Measurements from ENCODE around the gene LTB. TPM values are rescaled to one million over a fixed set of nuclear protein-coding genes. Genes with fewer than 3 reads are reported as not detected.
A peak's percentile ranks its signal among the peaks of the same experiment; 100 is the strongest.

The LTB gene
- total and polyA plus RNA-seq, 9 of the 15 experiments (the other 6 are each of a cell fraction or from before 2014, with no cell fraction given): 0.07 to 0.51 TPM; not detected in 7

GRCh38 chr6:31546958-31547726 is 35.1 kb downstream of the LTB start, which contains the start of gene NFKBIL1 (continued):
- no peak; a peak in 1 of 4 replicates for TF ChIP-seq ZNF318 (IDR thresholded peaks at IDR 0.05; ENCODE audit: borderline replicate concordance in 1 of 2, low read depth in 1 of 2)
- TF ChIP-seq THRB (CRISPR knock-in tag; conservative IDR thresholded peaks at IDR 0.05): no peak; the same call in 1 of the 2 replicates
- no peak for TF ChIP-seq MED1 (CRISPR knock-in tag; IDR thresholded peaks at IDR 0.05; ENCODE audit: borderline replicate concordance)
- no peak for TF ChIP-seq MYNN (IDR thresholded peaks at IDR 0.05)
- TF ChIP-seq MYNN (CRISPR knock-in tag; IDR thresholded peaks at IDR 0.05): no peak
- peak; percentile 88 for TF ChIP-seq TBP (optimal IDR thresholded peaks at IDR 0.05; ENCODE audit: low read depth, low read length)
- TF ChIP-seq THAP12 (CRISPR knock-in tag; IDR thresholded peaks at IDR 0.05): no peak
- TF ChIP-seq HBP1 (CRISPR knock-in tag; IDR thresholded peaks at IDR 0.05): 0 out of 2 replicates have a peak, but pooled peaks have one; percentile 64
- peak; percentile 78 for TF ChIP-seq BRD9 (IDR thresholded peaks at IDR 0.05; ENCODE audit: low read depth, partially characterized antibody)
- TF ChIP-seq ZNF212 (CRISPR knock-in tag; IDR thresholded peaks at IDR 0.05): no peak
- no peak for TF ChIP-seq TCF7L2 (IDR thresholded peaks at IDR 0.05; ENCODE audit: low read depth, low read length)
- TF ChIP-seq ZBTB7A (IDR thresholded peaks at IDR 0.05; ENCODE audit: borderline replicate concordance, control insufficient read depth, low read depth, low read length): peak; percentile 97
- peak; percentile 84 for TF ChIP-seq HDAC3 (IDR thresholded peaks at IDR 0.05; ENCODE audit: borderline replicate concordance, partially characterized antibody)
- TF ChIP-seq MCM2 (IDR thresholded peaks at IDR 0.05; ENCODE audit: low read depth): no peak

Measured in K562 (cell line).